ENCODE results near the gene CHD9NB. TPM values are rescaled to one million over a fixed set of nuclear protein-coding genes. Genes with fewer than 3 reads are reported as not detected.

CHD9NB gene
- total RNA-seq, 1 experiment from 2014 or later: 0.64 TPM

DNA sequence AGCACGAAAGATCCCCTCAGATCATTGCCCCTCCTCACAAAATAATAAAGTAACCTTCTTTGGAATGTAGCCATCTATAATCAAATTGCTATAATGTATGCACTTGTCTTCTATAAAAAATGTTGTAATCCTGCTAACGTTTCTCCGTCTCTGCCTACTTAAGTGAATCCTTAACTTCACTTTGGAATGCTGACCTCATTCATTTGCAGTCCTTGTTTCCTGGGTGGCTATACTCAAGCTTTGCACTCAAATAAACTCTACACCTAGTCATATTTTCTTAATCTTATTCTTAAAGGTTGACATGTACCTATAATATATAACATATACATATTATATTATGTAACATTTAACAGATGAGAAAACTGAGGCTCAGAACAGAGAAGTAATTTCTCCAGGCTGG is 22.7 kb downstream of the CHD9NB start:
- Histone ChIP-seq H3K27ac (ENCODE audit: low read length) (no peak overlapping the region), H3K4me1 (ENCODE audit: control insufficient read depth, insufficient read depth, low read length) (no peaks in the 10 kb centered on the region), H3K4me3 (ENCODE audit: low read depth in 2 of 2, low read length in 2 of 2) (no peak overlapping the region), H3K36me3 (ENCODE audit: control insufficient read depth, insufficient read depth, low read length) (no peaks in the 10 kb centered on the region), H3K9me3 (ENCODE audit: control insufficient read depth, insufficient read depth, low read depth, low read length) (no peaks in the 10 kb centered on the region), H3K27me3 (ENCODE audit: control insufficient read depth, insufficient read depth, low read length) (no peaks in the 10 kb centered on the region)
- ChIA-PET POLR2A (no interaction called here), CTCF (no interaction called here)
- BruUV-seq (replicated peaks): no TSS peak
- ATAC-seq (no peak), DNase-seq (ENCODE audit: low read depth, low spot score) (no peak)
- in situ Hi-C loops (cut with HindIII; ENCODE audit: low pct_unique_long_range_greater_than_20kb, low sequenced_read_pairs): no loop called here
- intact Hi-C loops (cut with micrococcal nuclease; ENCODE audit: unreplicated experiment): loop anchor here (10.0 kb wide), 1 partner anchor 965 kb away; no protein-coding TSS in a partner anchor
- TF ChIP-seq, protein P1, sequence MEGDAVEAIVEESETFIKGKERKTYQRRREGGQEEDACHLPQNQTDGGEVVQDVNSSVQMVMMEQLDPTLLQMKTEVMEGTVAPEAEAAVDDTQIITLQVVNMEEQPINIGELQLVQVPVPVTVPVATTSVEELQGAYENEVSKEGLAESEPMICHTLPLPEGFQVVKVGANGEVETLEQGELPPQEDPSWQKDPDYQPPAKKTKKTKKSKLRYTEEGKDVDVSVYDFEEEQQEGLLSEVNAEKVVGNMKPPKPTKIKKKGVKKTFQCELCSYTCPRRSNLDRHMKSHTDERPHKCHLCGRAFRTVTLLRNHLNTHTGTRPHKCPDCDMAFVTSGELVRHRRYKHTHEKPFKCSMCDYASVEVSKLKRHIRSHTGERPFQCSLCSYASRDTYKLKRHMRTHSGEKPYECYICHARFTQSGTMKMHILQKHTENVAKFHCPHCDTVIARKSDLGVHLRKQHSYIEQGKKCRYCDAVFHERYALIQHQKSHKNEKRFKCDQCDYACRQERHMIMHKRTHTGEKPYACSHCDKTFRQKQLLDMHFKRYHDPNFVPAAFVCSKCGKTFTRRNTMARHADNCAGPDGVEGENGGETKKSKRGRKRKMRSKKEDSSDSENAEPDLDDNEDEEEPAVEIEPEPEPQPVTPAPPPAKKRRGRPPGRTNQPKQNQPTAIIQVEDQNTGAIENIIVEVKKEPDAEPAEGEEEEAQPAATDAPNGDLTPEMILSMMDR (IDR thresholded peaks at IDR 0.05): no peak
- TF ChIP-seq, protein P2, sequence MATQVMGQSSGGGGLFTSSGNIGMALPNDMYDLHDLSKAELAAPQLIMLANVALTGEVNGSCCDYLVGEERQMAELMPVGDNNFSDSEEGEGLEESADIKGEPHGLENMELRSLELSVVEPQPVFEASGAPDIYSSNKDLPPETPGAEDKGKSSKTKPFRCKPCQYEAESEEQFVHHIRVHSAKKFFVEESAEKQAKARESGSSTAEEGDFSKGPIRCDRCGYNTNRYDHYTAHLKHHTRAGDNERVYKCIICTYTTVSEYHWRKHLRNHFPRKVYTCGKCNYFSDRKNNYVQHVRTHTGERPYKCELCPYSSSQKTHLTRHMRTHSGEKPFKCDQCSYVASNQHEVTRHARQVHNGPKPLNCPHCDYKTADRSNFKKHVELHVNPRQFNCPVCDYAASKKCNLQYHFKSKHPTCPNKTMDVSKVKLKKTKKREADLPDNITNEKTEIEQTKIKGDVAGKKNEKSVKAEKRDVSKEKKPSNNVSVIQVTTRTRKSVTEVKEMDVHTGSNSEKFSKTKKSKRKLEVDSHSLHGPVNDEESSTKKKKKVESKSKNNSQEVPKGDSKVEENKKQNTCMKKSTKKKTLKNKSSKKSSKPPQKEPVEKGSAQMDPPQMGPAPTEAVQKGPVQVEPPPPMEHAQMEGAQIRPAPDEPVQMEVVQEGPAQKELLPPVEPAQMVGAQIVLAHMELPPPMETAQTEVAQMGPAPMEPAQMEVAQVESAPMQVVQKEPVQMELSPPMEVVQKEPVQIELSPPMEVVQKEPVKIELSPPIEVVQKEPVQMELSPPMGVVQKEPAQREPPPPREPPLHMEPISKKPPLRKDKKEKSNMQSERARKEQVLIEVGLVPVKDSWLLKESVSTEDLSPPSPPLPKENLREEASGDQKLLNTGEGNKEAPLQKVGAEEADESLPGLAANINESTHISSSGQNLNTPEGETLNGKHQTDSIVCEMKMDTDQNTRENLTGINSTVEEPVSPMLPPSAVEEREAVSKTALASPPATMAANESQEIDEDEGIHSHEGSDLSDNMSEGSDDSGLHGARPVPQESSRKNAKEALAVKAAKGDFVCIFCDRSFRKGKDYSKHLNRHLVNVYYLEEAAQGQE (IDR thresholded peaks at IDR 0.05; ENCODE audit: insufficient read depth in 1 of 2, low read depth in 2 of 2, low read length in 1 of 2): no peak
- no peak for TF ChIP-seq TCF7L2 (IDR thresholded peaks at IDR 0.05; ENCODE audit: low read depth, low read length)
- no peak for TF ChIP-seq POLR2AphosphoS5 (IDR thresholded peaks at IDR 0.05; ENCODE audit: low read depth, low read length)
- TF ChIP-seq SIN3A (IDR thresholded peaks at IDR 0.05; ENCODE audit: borderline replicate concordance, insufficient read depth, low read depth, low read length): no peak

DNA sequence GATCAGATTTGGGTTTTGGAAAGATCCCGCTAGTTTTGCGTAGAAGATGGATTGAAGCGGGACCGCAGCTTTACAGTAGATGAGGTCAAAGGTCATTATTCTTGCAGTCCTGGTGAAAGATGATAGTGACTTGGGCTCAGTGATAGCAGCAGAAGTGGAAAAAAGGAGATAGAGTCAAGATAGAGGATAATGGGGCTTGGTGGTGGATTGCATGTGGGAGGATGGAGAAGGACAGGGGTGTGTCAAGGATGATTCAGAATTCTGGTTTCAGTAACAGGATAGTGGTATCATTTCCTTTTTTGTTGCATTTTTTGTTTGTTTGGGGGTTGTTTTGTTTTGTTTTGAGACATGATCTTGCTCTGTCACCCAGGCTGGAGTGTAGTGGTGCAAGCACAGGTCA is 28.7 kb downstream of the CHD9NB start:
- Histone ChIP-seq H3K27me3 (ENCODE audit: control insufficient read depth, insufficient read depth, low read length) (no peaks in the 10 kb centered on the region), H3K9me3 (ENCODE audit: control insufficient read depth, insufficient read depth, low read depth, low read length) (no peaks in the 10 kb centered on the region), H3K4me1 (ENCODE audit: control insufficient read depth, insufficient read depth, low read length) (no peaks in the 10 kb centered on the region), H3K36me3 (ENCODE audit: control insufficient read depth, insufficient read depth, low read length) (no peaks in the 10 kb centered on the region), H3K27ac (ENCODE audit: low read length) (no peak overlapping the region), H3K4me3 (ENCODE audit: low read depth in 2 of 2, low read length in 2 of 2) (no peak overlapping the region)
- in situ Hi-C loops (cut with HindIII; ENCODE audit: low pct_unique_long_range_greater_than_20kb, low sequenced_read_pairs): no loop called here
- ChIA-PET POLR2A (no interaction called here), CTCF (no interaction called here)
- no peak for ATAC-seq
- TF ChIP-seq POLR2AphosphoS5 (IDR thresholded peaks at IDR 0.05; ENCODE audit: low read depth, low read length) (no peak), SIN3A (IDR thresholded peaks at IDR 0.05; ENCODE audit: borderline replicate concordance, insufficient read depth, low read depth, low read length) (no peak), TCF7L2 (IDR thresholded peaks at IDR 0.05; ENCODE audit: low read depth, low read length) (no peak)
- TF ChIP-seq, protein P1 (IDR thresholded peaks at IDR 0.05): no peak
- TF ChIP-seq, protein P2 (IDR thresholded peaks at IDR 0.05; ENCODE audit: insufficient read depth in 1 of 2, low read depth in 2 of 2, low read length in 1 of 2): no peak
- no TSS peak for BruUV-seq (replicated peaks)
- DNase-seq (ENCODE audit: low read depth, low spot score): no peak
- intact Hi-C loops (cut with micrococcal nuclease; ENCODE audit: unreplicated experiment): loop anchor here (5.0 to 10.0 kb wide), 2 partner anchors 832 to 959 kb away; no protein-coding TSS in a partner anchor
